Naive thymus-derived CD8-positive, alpha-beta T cell (primary cell): ENCODE data around the gene RIOK3. TPM values are rescaled to one million over a fixed set of nuclear protein-coding genes. Genes with fewer than 3 reads are reported as not detected.
"Not testable (repeated sequence)": the region's sequence is repeated elsewhere in the genome, so short reads cannot be mapped to it uniquely, and the experiment has no call there.

ENCODE experiments used
- ATAC-seq, 2 donors: fragments of 150-1000 bp; cut with Tn5 transposase in 1 of 2; sonication (Bioruptor Pico), chemical (Tn5 transposase) in 1 of 2; 1 replicate in 1 of 2; 2 replicates in 1 of 2; pipeline ENCODE4 v1.10.0; 2021; ENCODE audit warnings: mild to moderate bottlenecking in 2 of 2, moderate library complexity in 2 of 2
- POLR2A ChIA-PET: fragments of 350-600 bp; sonication (Branson Sonifier 250); formaldehyde crosslinking; loops from one replicate; lab custom pipeline; 2021; ENCODE audit warnings: antibody characterized with exemption; lab: Charles Lee
- DNase-seq, 10 donors: peaks; one replicate each; pipeline versions ENCODE4 v3.0.0 to v3.0.0-alpha.2; 2020 to 2022
- H3K27ac Mint-ChIP-seq, 10 donors: one replicate each; pipeline ENCODE4 v1.8.0; 2020 to 2022; ENCODE audit warnings: mild to moderate bottlenecking in 10 of 10, mixed read lengths in 10 of 10, moderate library complexity in 4 of 10, inconsistent platforms in 1 of 10
- H3K27me3 Mint-ChIP-seq, 5 donors: one replicate each; pipeline ENCODE4 v1.8.0; 2021 to 2022; ENCODE audit warnings: mixed read lengths in 5 of 5
- H3K36me3 Mint-ChIP-seq, 3 donors: one replicate each; pipeline ENCODE4 v1.8.0; 2020 to 2022; ENCODE audit warnings: mixed read lengths in 3 of 3, mild to moderate bottlenecking in 2 of 3, inconsistent platforms in 1 of 3
- H3K4me1 Mint-ChIP-seq, 4 donors: one replicate each; pipeline ENCODE4 v1.8.0; 2021 to 2022; ENCODE audit warnings: mixed read lengths in 4 of 4
- H3K4me3 Mint-ChIP-seq, 10 donors: one replicate each; pipeline ENCODE4 v1.8.0; 2020 to 2022; ENCODE audit warnings: mild to moderate bottlenecking in 10 of 10, mixed read lengths in 10 of 10, moderate library complexity in 6 of 10, inconsistent platforms in 1 of 10
- H3K9me3 Mint-ChIP-seq, 9 donors: one replicate each; pipeline ENCODE4 v1.8.0; 2020 to 2022; ENCODE audit warnings: mixed read lengths in 9 of 9, mild to moderate bottlenecking in 3 of 9, inconsistent platforms in 1 of 9, moderate library complexity in 1 of 9
- polyA plus RNA-seq, 3 donors: library from polyadenylated mRNA; unstranded; fragments of 300-500 nt; fragmentation: Illumina TruSeq; gene quantifications; one replicate each; pipeline ENCODE4 v1.2.3, GENCODE V29; 2021
- total RNA-seq, 8 experiments: library from RNA in 2 of 8; stranded (reverse) in 2 of 8; gene quantifications; one replicate each; pipeline ENCODE4 v1.2.3 and lab custom pipeline; 2021 to 2026

Gene RIOK3
- total and polyA plus RNA-seq, 5 experiments from 2014 or later: 19.2 to 79.6 (median 27.7) TPM

- Mint-ChIP-seq H3K4me3 (no peak overlapping the region), H3K9me3 (no peaks in the 10 kb centered on the region), H3K4me1 (peaks cover 11 to 54% (median 20%) of the 10 kb centered on the region in 4 donors), H3K27me3 (no peaks in the 10 kb centered on the region), H3K36me3 (peaks cover 0 to 37% (median 9%) of the 10 kb centered on the region in 3 donors), H3K27ac (peak overlapping the region in 3 of 10 donors; percentile 25 to 49 (median 48))
- POLR2A ChIA-PET: interaction anchor here (0.8 kb wide), 1 partner anchor 18 kb away, joined by 3 read pairs; no protein-coding TSS in a partner anchor
- DNase-seq: no peak
- no peak for ATAC-seq
These were observed 31.6 kb downstream of the RIOK3 start for GRCh38 chr18:23484561-23485182.

- POLR2A ChIA-PET: interaction anchor here (0.7 kb wide), 2 partner anchors 14 to 480 kb away, joined by 3 to 5 read pairs; no protein-coding TSS in a partner anchor
- Mint-ChIP-seq H3K4me3 (no peak overlapping the region), H3K9me3 (no peaks in the 10 kb centered on the region), H3K36me3 (peaks cover 0 to 30% (median 6%) of the 10 kb centered on the region in 3 donors), H3K27ac (peak overlapping the region in 3 of 10 donors; percentile 32 to 92 (median 38)), H3K27me3 (no peaks in the 10 kb centered on the region), H3K4me1 (peaks cover 11 to 52% (median 20%) of the 10 kb centered on the region in 4 donors)
- no peak for ATAC-seq
- no peak for DNase-seq
These were observed 32.3 kb downstream of the RIOK3 start for GRCh38 chr18:23485386-23485785.

- Mint-ChIP-seq H3K4me3 (peak overlapping the region; percentile 41 to 85 (median 77)), H3K27ac (peak overlapping the region; percentile 80 to 96 (median 92)), H3K9me3 (no peaks in the 10 kb centered on the region), H3K4me1 (peaks cover 11 to 48% (median 20%) of the 10 kb centered on the region in 4 donors), H3K36me3 (peaks cover 0 to 8% (median 2%) of the 10 kb centered on the region in 3 donors), H3K27me3 (no peaks in the 10 kb centered on the region)
- peak; percentile 79 to 90 for ATAC-seq
- POLR2A ChIA-PET: interaction anchor here (0.7 to 2.5 kb wide), 4 partner anchors 11 to 98 kb away, joined by 3 to 9 read pairs (median 6); partner anchors contain the start of genes RIOK3 and RMC1
- peak; percentile 17 to 71 (median 40) for DNase-seq
These were observed 34.9 kb downstream of the RIOK3 start for GRCh38 chr18:23487738-23488570.

DNA sequence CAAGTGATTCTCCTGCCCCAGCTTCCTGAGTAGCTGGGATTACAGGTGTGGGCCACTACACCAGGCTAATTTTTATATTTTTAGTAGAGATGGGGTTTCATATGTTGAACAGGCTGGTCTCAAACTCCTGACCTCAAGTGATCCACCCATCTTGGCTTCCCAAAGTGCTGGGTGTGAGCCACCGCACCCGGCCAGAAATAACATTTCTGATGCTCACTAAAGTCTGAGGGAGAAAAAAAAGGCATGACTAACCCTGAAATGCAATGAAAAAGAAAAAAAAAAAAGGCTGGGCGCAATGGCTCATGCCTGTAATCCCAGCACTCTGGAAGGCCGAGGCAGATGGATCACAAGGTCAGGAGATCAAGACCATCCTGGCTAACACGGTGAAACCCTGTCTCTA lies 36.5 kb downstream of the RIOK3 start:
- H3K9me3 Mint-ChIP-seq, H3K36me3 Mint-ChIP-seq, H3K27ac Mint-ChIP-seq, DNase-seq, H3K27me3 Mint-ChIP-seq, ATAC-seq: not testable (repeated sequence)
- POLR2A ChIA-PET: interaction anchor here (2.5 kb wide), 1 partner anchor 36 kb away, joined by 9 read pairs; the partner anchor contains the start of gene RIOK3
- peaks cover 11 to 42% (median 20%) of the 10 kb centered on the region in 4 donors for H3K4me1 Mint-ChIP-seq
- peak overlapping the region in 1 of 10 donors; percentile 50 for H3K4me3 Mint-ChIP-seq

DNA sequence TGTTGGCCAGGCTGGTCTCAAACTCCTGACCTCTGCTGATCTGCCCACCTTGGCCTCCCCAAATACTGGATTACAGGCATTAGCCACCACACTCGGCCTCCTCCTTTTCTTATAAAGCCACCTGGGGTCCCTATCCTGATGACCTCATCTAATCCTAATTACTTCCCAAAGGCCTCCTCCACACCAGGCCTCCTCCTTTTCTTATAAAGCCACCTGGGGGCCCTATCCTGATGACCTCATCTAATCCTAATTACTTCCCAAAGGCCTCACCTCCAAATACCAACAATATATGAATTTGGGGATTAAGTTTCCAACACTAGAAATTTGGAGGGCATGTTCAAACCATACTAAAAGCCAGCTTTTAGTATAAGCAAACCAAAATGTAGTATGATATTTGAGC lies 40.6 kb downstream of the RIOK3 start:
- no peaks in the 10 kb centered on the region for H3K27me3 Mint-ChIP-seq
- peaks cover 0 to 47% (median 2%) of the 10 kb centered on the region in 4 donors for H3K4me1 Mint-ChIP-seq
- no peak for ATAC-seq
- no peaks in the 10 kb centered on the region for H3K9me3 Mint-ChIP-seq
- POLR2A ChIA-PET: no interaction called here
- no peak overlapping the region for H3K27ac Mint-ChIP-seq
- H3K4me3 Mint-ChIP-seq: no peak overlapping the region
- DNase-seq: no peak
- peaks cover 0 to 2% (median 0%) of the 10 kb centered on the region in 3 donors for H3K36me3 Mint-ChIP-seq

GRCh38 chr18:23494992-23495391 lies 41.9 kb downstream of the RIOK3 start:
- Mint-ChIP-seq H3K27me3 (no peaks in the 10 kb centered on the region), H3K4me1 (peaks cover 0 to 51% (median 5%) of the 10 kb centered on the region in 4 donors), H3K9me3 (no peaks in the 10 kb centered on the region), H3K27ac (no peak overlapping the region), H3K4me3 (no peak overlapping the region), H3K36me3 (peaks cover 0 to 2% (median 0%) of the 10 kb centered on the region in 3 donors)
- ATAC-seq (no peak), DNase-seq (no peak)
- POLR2A ChIA-PET: no interaction called here

DNA sequence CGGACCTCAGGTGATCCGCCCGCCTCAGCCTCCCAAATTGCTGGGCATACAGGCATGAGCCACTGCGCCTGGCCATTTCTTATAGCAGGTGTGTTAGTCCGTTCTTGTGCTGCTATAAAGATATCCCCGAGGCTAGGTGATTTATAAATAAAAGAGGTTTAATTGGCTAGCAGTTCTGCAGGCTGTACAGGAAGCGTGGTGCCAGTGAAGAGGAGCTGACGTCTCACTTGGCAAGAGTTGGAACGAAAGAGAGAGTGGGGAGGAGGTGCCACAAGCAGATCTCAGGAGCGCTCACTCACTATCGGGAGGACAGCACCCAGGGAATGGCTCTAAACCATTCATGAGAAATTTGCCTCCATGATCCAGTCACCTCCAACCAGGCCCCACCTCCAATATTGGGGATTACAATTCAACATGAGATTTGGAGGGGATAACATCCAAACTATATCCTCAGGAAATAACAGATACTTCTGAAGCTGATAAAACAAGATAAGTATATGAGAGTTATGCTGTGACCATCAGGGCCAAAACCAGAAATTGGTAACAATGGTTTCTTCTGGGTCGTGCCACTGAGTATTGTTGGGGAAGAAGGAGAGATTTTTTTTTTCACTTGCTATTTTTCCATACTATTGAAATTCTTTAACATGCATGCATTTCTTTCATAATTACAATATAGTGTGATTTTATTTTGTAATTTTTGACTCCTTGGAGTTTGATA lies 42.8 kb downstream of the RIOK3 start:
- POLR2A ChIA-PET: interaction anchor here (0.6 kb wide), 1 partner anchor 27 kb away, joined by 5 read pairs; no protein-coding TSS in a partner anchor
- Mint-ChIP-seq H3K36me3 (peaks cover 0 to 2% (median 0%) of the 10 kb centered on the region in 3 donors), H3K4me1 (peaks cover 0 to 47% (median 5%) of the 10 kb centered on the region in 4 donors), H3K27me3 (no peaks in the 10 kb centered on the region), H3K27ac (peak overlapping the region in 2 of 10 donors; percentile 9 to 68), H3K9me3 (no peaks in the 10 kb centered on the region), H3K4me3 (peak overlapping the region in 1 of 10 donors; percentile 63)
- DNase-seq (no peak), ATAC-seq (no peak)

- Mint-ChIP-seq H3K9me3 (no peaks in the 10 kb centered on the region), H3K4me3 (no peak overlapping the region), H3K27ac (peak overlapping the region in 5 of 10 donors; percentile 3 to 88 (median 25)), H3K27me3 (no peaks in the 10 kb centered on the region), H3K36me3 (peaks cover 0 to 2% (median 0%) of the 10 kb centered on the region in 3 donors), H3K4me1 (peaks cover 6 to 63% (median 13%) of the 10 kb centered on the region in 4 donors)
- no peak for DNase-seq
- POLR2A ChIA-PET: interaction anchor here (0.5 kb wide), 1 partner anchor 25 kb away, joined by 3 read pairs; no protein-coding TSS in a partner anchor
- ATAC-seq: no peak
These were observed 45.0 kb downstream of the RIOK3 start for GRCh38 chr18:23498117-23498516.

DNA sequence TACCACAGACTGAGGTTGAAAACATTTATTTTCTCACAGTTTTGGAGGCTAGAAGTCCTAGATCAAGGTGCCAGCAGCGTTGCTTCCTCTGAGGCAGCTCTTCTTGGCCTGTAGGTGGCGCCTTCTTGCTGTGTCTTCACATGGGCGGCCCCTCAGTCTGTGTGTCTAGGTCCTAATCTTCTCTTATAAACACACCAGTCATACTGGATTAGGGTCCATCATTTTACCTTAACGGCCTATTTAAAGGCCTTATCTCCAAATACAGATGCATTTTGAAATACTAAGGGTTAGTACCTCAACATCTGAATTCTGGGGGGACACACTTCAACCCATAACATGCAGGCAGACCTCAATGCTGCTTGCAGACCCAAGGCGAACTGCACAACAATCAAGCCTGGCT lies 45.8 kb downstream of the RIOK3 start:
- ATAC-seq: peak; percentile 25 to 49

GRCh38 chr18:23499291-23499781 lies 46.2 kb downstream of the RIOK3 start:
- POLR2A ChIA-PET: interaction anchor here (0.7 kb wide), 1 partner anchor 12 kb away, joined by 3 read pairs; no protein-coding TSS in a partner anchor
- Mint-ChIP-seq H3K4me1 (peaks cover 12 to 69% (median 19%) of the 10 kb centered on the region in 4 donors), H3K27me3 (no peaks in the 10 kb centered on the region), H3K4me3 (peak overlapping the region in 3 of 10 donors; percentile 5 to 75 (median 28)), H3K9me3 (no peaks in the 10 kb centered on the region), H3K27ac (peak overlapping the region in 3 of 10 donors; percentile 68 to 88 (median 88)), H3K36me3 (no peaks in the 10 kb centered on the region)
- DNase-seq (no peak), ATAC-seq (no peak)

More for the DNA sequence above, 45.8 kb downstream of the RIOK3 start:
- peak overlapping the region in 6 of 10 donors; percentile 19 to 88 (median 68) for H3K27ac Mint-ChIP-seq
- H3K4me3 Mint-ChIP-seq: peak overlapping the region in 2 of 10 donors; percentile 29 to 75
- H3K4me1 Mint-ChIP-seq: peaks cover 7 to 65% (median 14%) of the 10 kb centered on the region in 4 donors
- POLR2A ChIA-PET: interaction anchor here (0.7 kb wide), 1 partner anchor 11 kb away, joined by 3 read pairs; no protein-coding TSS in a partner anchor
- peak; percentile 52 to 85 (median 68) for DNase-seq
- H3K27me3 Mint-ChIP-seq: no peaks in the 10 kb centered on the region
- no peaks in the 10 kb centered on the region for H3K9me3 Mint-ChIP-seq
- H3K36me3 Mint-ChIP-seq: no peaks in the 10 kb centered on the region

DNA sequence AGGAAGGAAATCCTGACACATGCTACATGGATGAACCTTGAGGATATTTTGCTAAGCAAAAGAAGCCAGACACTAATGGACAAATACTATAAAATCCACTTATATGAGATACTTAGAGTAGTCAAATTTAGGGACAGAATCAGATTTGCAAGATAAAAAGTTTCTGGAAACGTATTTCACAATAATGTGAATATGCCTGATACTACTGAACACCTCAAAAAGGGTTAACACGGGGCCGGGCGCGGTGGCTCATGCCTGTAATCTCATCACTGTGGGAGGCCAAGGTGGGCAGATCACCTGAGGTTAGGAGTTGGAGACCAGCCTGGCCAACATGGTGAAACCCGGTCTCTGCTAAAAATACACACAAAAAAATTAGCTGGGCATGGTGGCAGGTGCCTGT lies 48.5 kb downstream of the RIOK3 start:
- peaks cover 18 to 75% (median 38%) of the 10 kb centered on the region in 4 donors for H3K4me1 Mint-ChIP-seq

More for the DNA sequence above, 48.5 kb downstream of the RIOK3 start:
- POLR2A ChIA-PET: interaction anchor here (0.7 to 1.3 kb wide), 2 partner anchors 47 to 84 kb away, joined by 3 to 6 read pairs; no protein-coding TSS in a partner anchor
- Mint-ChIP-seq H3K9me3 (no peaks in the 10 kb centered on the region), H3K36me3 (peaks cover 0 to 11% (median 0%) of the 10 kb centered on the region in 3 donors), H3K27me3 (no peaks in the 10 kb centered on the region), H3K4me3 (peak overlapping the region in 5 of 10 donors; percentile 30 to 97 (median 41)), H3K27ac (peak overlapping the region in 5 of 10 donors; percentile 35 to 95 (median 52))
- ATAC-seq: no peak
- DNase-seq: no peak
